ENCODE data around the gene VSIG10L2.

DNA sequence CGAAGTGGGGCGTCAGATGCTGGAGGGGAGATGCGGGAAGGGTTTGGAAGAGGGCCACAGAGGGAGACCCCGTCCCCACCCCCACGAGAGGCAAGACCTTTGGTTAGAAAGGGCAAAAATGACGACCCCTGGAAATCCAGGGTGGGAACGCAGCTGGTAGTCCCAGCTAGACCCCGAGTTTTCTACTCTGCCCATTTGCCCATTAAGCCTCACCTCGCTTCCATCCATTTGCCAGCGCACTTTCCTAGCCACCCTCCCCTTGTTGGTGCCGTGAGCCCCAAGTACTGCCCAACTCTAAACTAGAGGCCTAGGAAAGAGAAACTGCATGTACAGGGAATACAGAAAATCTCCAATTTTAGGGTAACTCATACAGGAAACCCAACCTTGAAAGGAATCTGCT lies 41.2 kb upstream of the VSIG10L2 start:
- TF ChIP-seq, protein P1, sequence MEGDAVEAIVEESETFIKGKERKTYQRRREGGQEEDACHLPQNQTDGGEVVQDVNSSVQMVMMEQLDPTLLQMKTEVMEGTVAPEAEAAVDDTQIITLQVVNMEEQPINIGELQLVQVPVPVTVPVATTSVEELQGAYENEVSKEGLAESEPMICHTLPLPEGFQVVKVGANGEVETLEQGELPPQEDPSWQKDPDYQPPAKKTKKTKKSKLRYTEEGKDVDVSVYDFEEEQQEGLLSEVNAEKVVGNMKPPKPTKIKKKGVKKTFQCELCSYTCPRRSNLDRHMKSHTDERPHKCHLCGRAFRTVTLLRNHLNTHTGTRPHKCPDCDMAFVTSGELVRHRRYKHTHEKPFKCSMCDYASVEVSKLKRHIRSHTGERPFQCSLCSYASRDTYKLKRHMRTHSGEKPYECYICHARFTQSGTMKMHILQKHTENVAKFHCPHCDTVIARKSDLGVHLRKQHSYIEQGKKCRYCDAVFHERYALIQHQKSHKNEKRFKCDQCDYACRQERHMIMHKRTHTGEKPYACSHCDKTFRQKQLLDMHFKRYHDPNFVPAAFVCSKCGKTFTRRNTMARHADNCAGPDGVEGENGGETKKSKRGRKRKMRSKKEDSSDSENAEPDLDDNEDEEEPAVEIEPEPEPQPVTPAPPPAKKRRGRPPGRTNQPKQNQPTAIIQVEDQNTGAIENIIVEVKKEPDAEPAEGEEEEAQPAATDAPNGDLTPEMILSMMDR (conservative IDR thresholded peaks at IDR 0.05): no peak
- TF ChIP-seq ZFX (IDR thresholded peaks at IDR 0.05): no peak
